ENCODE results near the gene FAM50B. TPM values are rescaled to one million over a fixed set of nuclear protein-coding genes. Genes with fewer than 3 reads are reported as not detected.

The FAM50B gene
- total RNA-seq, 2 experiments from 2014 or later = 2.7 to 2.8 TPM

DNA sequence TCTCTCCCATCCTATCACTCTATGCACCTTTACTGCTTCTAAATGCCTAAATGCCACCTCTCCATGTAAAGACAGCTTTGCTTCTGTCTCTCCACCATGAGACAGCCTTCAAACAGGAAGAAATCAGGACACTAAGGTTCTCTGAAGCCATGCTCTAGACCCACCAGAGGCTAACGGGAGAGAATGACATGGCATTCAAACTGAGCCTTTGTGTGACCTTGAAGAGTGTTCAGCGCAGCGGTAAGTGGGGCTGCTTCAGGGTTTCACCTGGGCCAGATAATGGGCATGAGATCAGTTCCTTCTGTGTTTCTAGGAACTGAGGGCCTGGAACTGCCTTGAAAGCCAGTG is 20.1 kb downstream of the FAM50B start:
- H3K27ac Mint-ChIP-seq = peak overlapping the region; percentile 31
- CTCF ChIA-PET = no interaction called here

DNA sequence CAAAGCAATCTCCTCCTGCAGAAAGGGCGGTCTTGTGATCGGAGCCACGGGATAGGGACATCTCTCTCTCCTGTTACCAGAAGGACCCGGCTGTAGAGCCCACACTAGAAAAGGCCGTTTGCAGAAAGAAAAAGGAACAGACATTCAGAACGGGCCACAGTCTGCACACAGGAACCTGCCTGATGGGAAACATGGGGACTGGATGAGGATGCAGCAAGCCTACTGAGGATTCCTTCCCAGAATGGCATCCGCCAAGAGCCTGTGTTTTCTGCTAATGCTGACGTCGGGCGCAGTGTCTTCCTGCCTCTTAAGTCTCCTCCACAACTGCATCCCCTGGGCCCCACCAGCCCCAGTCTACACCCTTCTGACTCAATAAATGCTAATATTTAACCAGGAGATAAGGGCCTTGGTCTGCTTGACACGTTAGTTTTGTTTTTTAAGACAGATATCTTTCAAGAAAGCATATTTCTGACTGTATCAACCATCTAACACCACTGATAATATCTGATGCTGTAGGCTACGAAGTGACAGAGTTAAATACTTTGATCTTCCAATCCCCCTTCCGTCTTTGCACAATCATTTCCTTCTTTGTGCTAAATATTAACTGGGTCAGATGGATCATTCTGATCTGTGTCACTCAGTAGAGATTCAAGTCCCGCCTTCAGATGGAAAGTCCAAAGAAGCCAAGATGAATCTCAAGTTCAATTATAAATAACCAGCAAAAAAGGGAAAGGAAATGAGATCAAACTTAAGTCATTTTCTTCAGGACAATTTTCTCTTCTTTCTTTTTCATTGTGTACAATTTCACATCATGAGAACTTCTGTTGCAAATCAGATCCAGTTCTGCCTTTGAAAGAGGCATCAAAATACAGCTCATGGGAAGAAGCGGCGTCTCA is 20.7 kb downstream of the FAM50B start:
- TF ChIP-seq, protein P1, sequence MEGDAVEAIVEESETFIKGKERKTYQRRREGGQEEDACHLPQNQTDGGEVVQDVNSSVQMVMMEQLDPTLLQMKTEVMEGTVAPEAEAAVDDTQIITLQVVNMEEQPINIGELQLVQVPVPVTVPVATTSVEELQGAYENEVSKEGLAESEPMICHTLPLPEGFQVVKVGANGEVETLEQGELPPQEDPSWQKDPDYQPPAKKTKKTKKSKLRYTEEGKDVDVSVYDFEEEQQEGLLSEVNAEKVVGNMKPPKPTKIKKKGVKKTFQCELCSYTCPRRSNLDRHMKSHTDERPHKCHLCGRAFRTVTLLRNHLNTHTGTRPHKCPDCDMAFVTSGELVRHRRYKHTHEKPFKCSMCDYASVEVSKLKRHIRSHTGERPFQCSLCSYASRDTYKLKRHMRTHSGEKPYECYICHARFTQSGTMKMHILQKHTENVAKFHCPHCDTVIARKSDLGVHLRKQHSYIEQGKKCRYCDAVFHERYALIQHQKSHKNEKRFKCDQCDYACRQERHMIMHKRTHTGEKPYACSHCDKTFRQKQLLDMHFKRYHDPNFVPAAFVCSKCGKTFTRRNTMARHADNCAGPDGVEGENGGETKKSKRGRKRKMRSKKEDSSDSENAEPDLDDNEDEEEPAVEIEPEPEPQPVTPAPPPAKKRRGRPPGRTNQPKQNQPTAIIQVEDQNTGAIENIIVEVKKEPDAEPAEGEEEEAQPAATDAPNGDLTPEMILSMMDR (IDR thresholded peaks at IDR 0.05) = no peak
- Histone ChIP-seq H3K9me3 (ENCODE audit: control insufficient read depth in 1 of 2, insufficient read depth in 1 of 2, low read length in 2 of 2) (no peaks in the 10 kb centered on the region), H3K4me3 (ENCODE audit: low read length) (no peak overlapping the region), H3K27me3 (ENCODE audit: control insufficient read depth in 1 of 2, insufficient read depth in 2 of 2, low read length in 2 of 2) (peaks cover 0 to 6% of the 10 kb centered on the region in 2 experiments), H3K4me1 (ENCODE audit: insufficient read depth, low read length) (peaks cover 38% of the 10 kb centered on the region), H3K36me3 (ENCODE audit: insufficient read depth, low read length) (no peaks in the 10 kb centered on the region), H3K27ac (ENCODE audit: low read depth in 1 of 2, low read length in 2 of 2) (peak overlapping the region in 1 of 2 donors; percentile 5)
- H3K36me3 Mint-ChIP-seq (ENCODE audit: low read depth) = no peaks in the 10 kb centered on the region
- peak overlapping the region; percentile 63 for H3K27ac Mint-ChIP-seq
- ATAC-seq (ENCODE audit: poor library complexity) (peak; percentile 43), DNase-seq (peak in 5 of 14 experiments; percentile 5 to 37 (median 17))
- H3K4me3 Mint-ChIP-seq = peak overlapping the region; percentile 43
- H3K4me1 Mint-ChIP-seq (ENCODE audit: low read depth) = peaks cover 33% of the 10 kb centered on the region
- no peaks in the 10 kb centered on the region for H3K9me3 Mint-ChIP-seq
- POLR2A ChIA-PET = no interaction called here
- CTCF ChIA-PET = no interaction called here
- peaks cover 7% of the 10 kb centered on the region for H3K27me3 Mint-ChIP-seq
- intact Hi-C loops (cut with DNase I, micrococcal nuclease) = no loop called here

More for the DNA sequence above, 20.1 kb downstream of the FAM50B start:
- no peak overlapping the region for H3K4me3 ChIP-seq (ENCODE audit: low read length)
- no peaks in the 10 kb centered on the region for H3K36me3 ChIP-seq (ENCODE audit: insufficient read depth, low read length)
- H3K27ac ChIP-seq (ENCODE audit: low read depth in 1 of 2, low read length in 2 of 2) = peak overlapping the region in 1 of 2 donors; percentile 5
- no peaks in the 10 kb centered on the region for H3K36me3 Mint-ChIP-seq (ENCODE audit: low read depth)
- no peaks in the 10 kb centered on the region for H3K9me3 Mint-ChIP-seq
- intact Hi-C loops (cut with DNase I, micrococcal nuclease) = no loop called here
- no peak for DNase-seq
- peaks cover 38% of the 10 kb centered on the region for H3K4me1 ChIP-seq (ENCODE audit: insufficient read depth, low read length)
- peaks cover 0 to 8% of the 10 kb centered on the region in 2 experiments for H3K27me3 ChIP-seq (ENCODE audit: control insufficient read depth in 1 of 2, insufficient read depth in 2 of 2, low read length in 2 of 2)
- peaks cover 11% of the 10 kb centered on the region for H3K27me3 Mint-ChIP-seq
- POLR2A ChIA-PET = no interaction called here
- no peak for ATAC-seq (ENCODE audit: poor library complexity)
- TF ChIP-seq, protein P1 (IDR thresholded peaks at IDR 0.05) = no peak
- no peak overlapping the region for H3K4me3 Mint-ChIP-seq
- H3K9me3 ChIP-seq (ENCODE audit: control insufficient read depth in 1 of 2, insufficient read depth in 1 of 2, low read length in 2 of 2) = no peaks in the 10 kb centered on the region
- H3K4me1 Mint-ChIP-seq (ENCODE audit: low read depth) = peaks cover 33% of the 10 kb centered on the region

DNA sequence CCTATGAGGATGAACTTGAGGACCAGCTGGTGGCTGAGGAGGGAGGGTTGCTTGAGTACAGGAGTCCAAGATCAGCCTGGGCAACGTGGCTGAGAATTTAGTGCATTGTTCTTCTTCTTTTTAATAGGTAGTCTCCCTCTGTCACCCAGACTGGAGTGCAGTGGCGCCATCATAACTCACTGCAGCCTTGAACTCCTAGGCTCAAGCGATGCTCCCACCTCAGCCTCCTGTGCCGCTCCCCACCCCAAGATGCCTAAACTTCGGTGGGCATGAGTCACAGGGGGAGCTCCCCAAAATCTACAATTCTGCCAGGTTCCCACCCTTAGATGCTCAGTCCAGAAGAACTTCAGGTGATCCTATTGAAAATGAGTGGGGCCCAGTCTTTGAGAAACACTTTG is 21.4 kb downstream of the FAM50B start:
- intact Hi-C loops (cut with DNase I, micrococcal nuclease) = no loop called here
- no peak overlapping the region for H3K4me3 ChIP-seq (ENCODE audit: low read length)
- TF ChIP-seq, protein P1 (IDR thresholded peaks at IDR 0.05) = no peak
- H3K4me1 ChIP-seq (ENCODE audit: insufficient read depth, low read length) = peaks cover 38% of the 10 kb centered on the region
- no peaks in the 10 kb centered on the region for H3K9me3 Mint-ChIP-seq
- H3K27ac Mint-ChIP-seq = no peak overlapping the region
- H3K9me3 ChIP-seq (ENCODE audit: control insufficient read depth in 1 of 2, insufficient read depth in 1 of 2, low read length in 2 of 2) = no peaks in the 10 kb centered on the region
- POLR2A ChIA-PET = no interaction called here
- DNase-seq = no peak
- H3K36me3 Mint-ChIP-seq (ENCODE audit: low read depth) = no peaks in the 10 kb centered on the region
- CTCF ChIA-PET = no interaction called here
- no peak for ATAC-seq (ENCODE audit: poor library complexity)
- H3K27me3 ChIP-seq (ENCODE audit: control insufficient read depth in 1 of 2, insufficient read depth in 2 of 2, low read length in 2 of 2) = peaks cover 0 to 1% of the 10 kb centered on the region in 2 experiments
- H3K36me3 ChIP-seq (ENCODE audit: insufficient read depth, low read length) = no peaks in the 10 kb centered on the region
- H3K27me3 Mint-ChIP-seq = peaks cover under 1% of the 10 kb centered on the region
- H3K4me3 Mint-ChIP-seq = no peak overlapping the region
- no peak overlapping the region for H3K27ac ChIP-seq (ENCODE audit: low read depth in 1 of 2, low read length in 2 of 2)
- peaks cover 33% of the 10 kb centered on the region for H3K4me1 Mint-ChIP-seq (ENCODE audit: low read depth)
